A549 (cell line): ENCODE results near the gene ORC4. TPM values are rescaled to one million over a fixed set of nuclear protein-coding genes. Genes with fewer than 3 reads are reported as not detected.

ENCODE experiments used
- ATAC-seq, 2 experiments: fragments of 200-7000 bp in 1 of 2; fragments of >200 bp in 1 of 2; cut with Nextera tagmentation in 1 of 2; cut with Tn5 transposase in 1 of 2; 3 replicates each; pipeline versions ENCODE4 v1.8.0 to v1.9.1; 2018 to 2020; ENCODE audit warnings: mild to moderate bottlenecking in 1 of 2, moderate library complexity in 1 of 2
- CTCF ChIA-PET: fragments of 300-600 bp; sonication (Branson Sonifier 250); formaldehyde crosslinking; extraction: SDS; loops from one replicate; lab custom pipeline; 2021; ENCODE audit warnings: antibody characterized with exemption, inconsistent platforms; lab: Yijun Ruan, JAX
- POLR2A ChIA-PET: fragments of 350-600 bp; formaldehyde crosslinking; extraction: SDS; loops from one replicate; lab custom pipeline; 2021; ENCODE audit warnings: antibody characterized with exemption, inconsistent platforms; lab: Yijun Ruan, JAX
- DNase-seq, 2 experiments: peaks; one replicate each; pipeline versions ENCODE4 v3.0.0 to v3.0.0-alpha.2; 2011 to 2016; ENCODE audit warnings: low read depth in 1 of 2, low spot score in 1 of 2
- FAIRE-seq: peaks from 2 replicates; lab custom pipeline; 2011; peaks lifted over from hg19 to GRCh38; lab: Jason Lieb, UNC
- H3K27ac ChIP-seq, 2 experiments: fragments of >200 bp; sonication (Bioruptor Twin); formaldehyde crosslinking; 3 replicates each; pipeline ENCODE4 v1.5.1; 2016 to 2017
- H3K4me1 ChIP-seq: fragments of >200 bp; sonication (Bioruptor Twin); formaldehyde crosslinking; 3 replicates; pipeline ENCODE4 v1.6.1; 2016
- H3K4me2 ChIP-seq: fragments of >200 bp; sonication (Bioruptor Twin); formaldehyde crosslinking; 3 replicates; pipeline ENCODE4 v1.6.1; 2016
- H3K4me3 ChIP-seq: fragments of >200 bp; sonication (Bioruptor Twin); formaldehyde crosslinking; 3 replicates; pipeline ENCODE4 v1.5.1; 2016
- H3K9me3 ChIP-seq: fragments of >200 bp; sonication (Bioruptor Twin); formaldehyde crosslinking; 3 replicates; pipeline ENCODE4 v1.6.1; 2016
- ATOH8 ChIP-seq: fragments of 250-450 bp; sonication (Bioruptor Pico); IDR thresholded peaks from 2 replicates; pipeline ENCODE4 v1.5.0; 2020; ENCODE audit warnings: low read depth, mild to moderate bottlenecking, moderate library complexity
- BHLHE40 ChIP-seq: IDR thresholded peaks from 2 replicates; pipeline ENCODE4 v1.6.1; 2012; ENCODE audit warnings: low read depth, low read length, inconsistent platforms
- CBX8 ChIP-seq: fragments of 200-600 bp; sonication (generic); IDR thresholded peaks from 2 replicates; pipeline ENCODE4 v1.6.1; 2016
- CEBPB ChIP-seq, 2 experiments: fragments of >200 bp in 1 of 2; sonication (Bioruptor Twin) in 1 of 2; formaldehyde crosslinking in 1 of 2; IDR thresholded peaks; 2 replicates each; pipeline ENCODE4 v1.6.1; 2012 to 2016
- CHD4 ChIP-seq: fragments of 200-600 bp; sonication (generic); IDR thresholded peaks from 2 replicates; pipeline ENCODE4 v1.6.1; 2016; ENCODE audit warnings: antibody characterized with exemption, mild to moderate bottlenecking, borderline replicate concordance
- EHF ChIP-seq: fragments of 250-450 bp; sonication (Bioruptor Pico); IDR thresholded peaks from 2 replicates; pipeline ENCODE4 v1.5.0; 2020; ENCODE audit warnings: mild to moderate bottlenecking
- EP300 ChIP-seq, 2 experiments: fragments of >200 bp; sonication (Bioruptor Twin); formaldehyde crosslinking; IDR thresholded peaks; 2 replicates in 1 of 2; 3 replicates in 1 of 2; pipeline ENCODE4 v1.6.1; 2016 to 2017
- GATA3 ChIP-seq: IDR thresholded peaks from 2 replicates; pipeline ENCODE4 v1.6.1; 2012; ENCODE audit warnings: borderline replicate concordance
- HDAC2 ChIP-seq: fragments of 200-600 bp; sonication (generic); IDR thresholded peaks from 2 replicates; pipeline ENCODE4 v1.6.1; 2016
- HMGXB4 ChIP-seq: fragments of 250-450 bp; sonication (Bioruptor Pico); IDR thresholded peaks from 2 replicates; pipeline ENCODE4 v1.5.0; 2021; ENCODE audit warnings: mild to moderate bottlenecking, moderate library complexity, borderline replicate concordance
- HOXB13 ChIP-seq: fragments of 250-450 bp; sonication (Bioruptor Pico); IDR thresholded peaks from 2 replicates; pipeline ENCODE4 v1.5.0; 2020; ENCODE audit warnings: low read depth, mild to moderate bottlenecking, moderate library complexity
- HOXB5 ChIP-seq: fragments of 250-450 bp; sonication (Bioruptor Pico); IDR thresholded peaks from 2 replicates; pipeline ENCODE4 v1.5.0; 2020; ENCODE audit warnings: mild to moderate bottlenecking, moderate library complexity
- JUNB ChIP-seq: fragments of >200 bp; sonication (Bioruptor Twin); formaldehyde crosslinking; IDR thresholded peaks from 2 replicates; pipeline ENCODE4 v1.6.1; 2016
- KDM5A ChIP-seq: fragments of 200-600 bp; sonication (generic); IDR thresholded peaks from 2 replicates; pipeline ENCODE4 v1.6.1; 2016; ENCODE audit warnings: antibody characterized with exemption, mild to moderate bottlenecking
- MAZ ChIP-seq: fragments of 150-350 bp; IDR thresholded peaks from 2 replicates; pipeline ENCODE4 v1.6.1; 2014; ENCODE audit warnings: antibody characterized with exemption, low read depth, low read length, borderline replicate concordance
- MYC ChIP-seq: IDR thresholded peaks from 2 replicates; pipeline ENCODE4 v1.6.1; 2012; ENCODE audit warnings: mild to moderate bottlenecking, inconsistent platforms, low read length, improper control_type of control experiment, borderline replicate concordance
- NPAS2 ChIP-seq: fragments of 250-450 bp; sonication (Bioruptor Pico); IDR thresholded peaks from 2 replicates; pipeline ENCODE4 v1.8.0; 2022; ENCODE audit warnings: mild to moderate bottlenecking, moderate library complexity, borderline replicate concordance
- NR3C1 ChIP-seq: fragments of >200 bp; sonication (Bioruptor Twin); formaldehyde crosslinking; IDR thresholded peaks from 3 replicates; pipeline ENCODE4 v1.6.1; 2017
- PHF8 ChIP-seq: fragments of 200-600 bp; sonication (generic); IDR thresholded peaks from 2 replicates; pipeline ENCODE4 v1.6.1; 2016; ENCODE audit warnings: low read depth, mild to moderate bottlenecking, antibody characterized with exemption, moderate library complexity, borderline replicate concordance
- POLR2A ChIP-seq: IDR thresholded peaks from 2 replicates; pipeline ENCODE4 v1.6.1; 2012; ENCODE audit warnings: mild to moderate bottlenecking, low read length
- POLR2AphosphoS2 ChIP-seq: conservative IDR thresholded peaks from 2 replicates; pipeline ENCODE4 v1.6.1; 2012; ENCODE audit warnings: low read length, improper control_type of control experiment, inconsistent platforms
- RCOR1 ChIP-seq: fragments of 150-350 bp; IDR thresholded peaks from 2 replicates; pipeline ENCODE4 v1.6.1; 2014; ENCODE audit warnings: antibody characterized with exemption, low read length, low read depth
- RNF2 ChIP-seq: fragments of 200-600 bp; sonication (generic); IDR thresholded peaks from 2 replicates; pipeline ENCODE4 v1.6.1; 2016; ENCODE audit warnings: low read depth, mild to moderate bottlenecking, antibody characterized with exemption, moderate library complexity, borderline replicate concordance
- SMC3 ChIP-seq: fragments of >200 bp; sonication (Bioruptor Twin); formaldehyde crosslinking; IDR thresholded peaks from 3 replicates; pipeline ENCODE4 v1.6.1; 2018; ENCODE audit warnings: inconsistent platforms
- TP53 ChIP-seq: fragments of 250-450 bp; sonication (Bioruptor Pico); IDR thresholded peaks from 2 replicates; pipeline ENCODE4 v1.5.0; 2021; ENCODE audit warnings: mild to moderate bottlenecking, moderate library complexity
- USF2 ChIP-seq: fragments of 450-650 bp; IDR thresholded peaks from 2 replicates; pipeline ENCODE4 v1.6.1; 2014; ENCODE audit warnings: antibody characterized with exemption
- ZC3H11A ChIP-seq: fragments of 450-650 bp; IDR thresholded peaks from 2 replicates; pipeline ENCODE4 v1.6.1; 2014; ENCODE audit warnings: antibody characterized with exemption, mild to moderate bottlenecking
- ZFP36 ChIP-seq: fragments of 450-650 bp; IDR thresholded peaks from 2 replicates; pipeline ENCODE4 v1.6.1; 2014; ENCODE audit warnings: borderline replicate concordance; ENCODE audit not compliant: partially characterized antibody
- ZNF302 ChIP-seq: fragments of 250-450 bp; sonication (Bioruptor Pico); IDR thresholded peaks from 2 replicates; pipeline ENCODE4 v1.9.0; 2021; ENCODE audit warnings: inconsistent platforms, mild to moderate bottlenecking, moderate library complexity
- WGBS: methylation state at CpG from one replicate; pipeline ENCODE4 v1.1.6; 2017; ENCODE audit errors: missing lambda C conversion rate; 5-methylcytosine and 5-hydroxymethylcytosine counted together
- polyA plus RNA-seq, 4 experiments: library from polyadenylated mRNA; depleted of rRNA in 3 of 4; stranded (reverse); fragments of >200 nt; fragmentation: RNase III in 1 of 4; extraction: RNeasy Plus Mini Kit Qiagen cat#74134 plus additional on column Dnase treatment in 1 of 4; gene quantifications; 2 replicates in 3 of 4; 3 replicates in 1 of 4; pipeline ENCODE4 v1.2.3, GENCODE V29; 2011 to 2017
- TF ChIP-seq, protein P1 (sequence below): IDR thresholded peaks from 2 replicates; pipeline ENCODE4 v1.6.1; 2012; ENCODE audit warnings: low read depth, borderline replicate concordance
- TF ChIP-seq, protein P2 (sequence below): IDR thresholded peaks from 2 replicates; pipeline ENCODE4 v1.6.1; 2012
- TF ChIP-seq, protein P3 (sequence below): fragments of 150-350 bp; IDR thresholded peaks from 2 replicates; pipeline ENCODE4 v1.6.1; 2014; ENCODE audit warnings: low read depth, mild to moderate bottlenecking, low read length
- TF ChIP-seq, protein P4 (sequence below): fragments of >200 bp; sonication (Bioruptor Twin); formaldehyde crosslinking; IDR thresholded peaks from 3 replicates; pipeline ENCODE4 v1.6.1; 2016

Gene ORC4
- polyA plus RNA-seq, 2 of the 4 experiments (the other 2 are of a cell fraction) = 38.5 to 99.1 TPM

DNA sequence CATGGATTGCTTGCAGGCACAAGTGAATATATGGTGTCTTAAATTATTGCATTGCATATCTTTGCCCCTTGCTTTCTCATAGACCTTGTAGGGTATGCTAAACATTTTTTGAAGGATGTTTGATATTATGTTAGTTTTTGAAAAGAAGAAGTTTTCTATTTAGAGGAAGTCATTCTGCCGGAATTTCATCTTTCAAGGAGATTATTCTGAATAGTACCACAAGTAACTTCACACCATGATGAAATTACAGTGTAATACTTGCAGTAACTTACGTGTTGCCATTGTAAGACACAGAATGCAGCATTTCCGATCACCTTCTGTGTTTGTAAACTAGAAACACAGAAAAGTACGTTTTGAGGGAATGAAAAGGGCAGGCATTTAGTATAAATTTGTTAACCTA is 103.8 kb downstream of the ORC4 start:
- WGBS = 70% methylated on average over 4 of the region's 4 CpGs
- no peak overlapping the region for H3K4me3 ChIP-seq
- H3K9me3 ChIP-seq = no peaks in the 10 kb centered on the region
- ChIA-PET POLR2A (no interaction called here), CTCF (no interaction called here)
- no peak overlapping the region for H3K4me2 ChIP-seq
- TF ChIP-seq EHF (CRISPR knock-in tag) (no peak), BHLHE40 (no peak), ZC3H11A (no peak), ZFP36 (no peak), KDM5A (no peak), RCOR1 (no peak), USF2 (no peak), RNF2 (no peak), HOXB5 (CRISPR knock-in tag) (no peak), GATA3 (no peak), TP53 (CRISPR knock-in tag) (no peak), JUNB (no peak), CBX8 (no peak), CHD4 (no peak), ZNF302 (CRISPR knock-in tag) (no peak), HMGXB4 (no peak), ATOH8 (no peak), POLR2AphosphoS2 (no peak)
- TF ChIP-seq, protein P1, sequence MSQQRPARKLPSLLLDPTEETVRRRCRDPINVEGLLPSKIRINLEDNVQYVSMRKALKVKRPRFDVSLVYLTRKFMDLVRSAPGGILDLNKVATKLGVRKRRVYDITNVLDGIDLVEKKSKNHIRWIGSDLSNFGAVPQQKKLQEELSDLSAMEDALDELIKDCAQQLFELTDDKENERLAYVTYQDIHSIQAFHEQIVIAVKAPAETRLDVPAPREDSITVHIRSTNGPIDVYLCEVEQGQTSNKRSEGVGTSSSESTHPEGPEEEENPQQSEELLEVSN = no peak
- TF ChIP-seq, protein P2, sequence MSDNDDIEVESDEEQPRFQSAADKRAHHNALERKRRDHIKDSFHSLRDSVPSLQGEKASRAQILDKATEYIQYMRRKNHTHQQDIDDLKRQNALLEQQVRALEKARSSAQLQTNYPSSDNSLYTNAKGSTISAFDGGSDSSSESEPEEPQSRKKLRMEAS = no peak
- no peak for ATAC-seq
- H3K27ac ChIP-seq = no peak overlapping the region
- no peak for FAIRE-seq
- 0 out of 3 replicates have a peak, but pooled peaks cover 4% of the 10 kb centered on the region for H3K4me1 ChIP-seq
- DNase-seq = no peak

DNA sequence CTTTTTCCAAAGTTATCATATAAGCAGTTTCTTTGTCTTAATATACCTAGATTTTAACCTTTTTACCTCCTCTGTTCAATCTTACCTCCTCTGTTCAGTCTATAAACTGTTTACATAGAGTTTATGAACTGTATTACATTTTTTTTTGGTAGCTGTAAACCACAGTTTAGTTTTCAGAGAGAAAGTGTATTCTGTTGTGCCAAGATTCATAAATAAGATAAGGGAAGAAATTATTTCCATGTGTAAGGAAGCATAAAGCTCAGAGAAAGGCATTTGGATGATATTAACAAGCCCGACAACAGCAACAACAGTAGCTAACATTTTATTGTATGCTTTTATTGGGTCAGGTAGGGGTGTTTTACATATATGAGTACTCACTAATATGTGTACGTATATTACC is 104.5 kb downstream of the ORC4 start:
- POLR2A ChIA-PET = no interaction called here
- TF ChIP-seq MYC (no peak), NR3C1 (no peak), USF2 (no peak), HDAC2 (no peak), EP300 (IDR thresholded peaks at IDR 0.05) (no peak), PHF8 (no peak), POLR2A (no peak), NPAS2 (CRISPR knock-in tag) (no peak), CEBPB (IDR thresholded peaks at IDR 0.05) (no peak), SMC3 (no peak), KDM5A (no peak), MAZ (no peak), ZNF302 (CRISPR knock-in tag) (no peak), HOXB13 (CRISPR knock-in tag) (no peak)
- TF ChIP-seq, protein P3, sequence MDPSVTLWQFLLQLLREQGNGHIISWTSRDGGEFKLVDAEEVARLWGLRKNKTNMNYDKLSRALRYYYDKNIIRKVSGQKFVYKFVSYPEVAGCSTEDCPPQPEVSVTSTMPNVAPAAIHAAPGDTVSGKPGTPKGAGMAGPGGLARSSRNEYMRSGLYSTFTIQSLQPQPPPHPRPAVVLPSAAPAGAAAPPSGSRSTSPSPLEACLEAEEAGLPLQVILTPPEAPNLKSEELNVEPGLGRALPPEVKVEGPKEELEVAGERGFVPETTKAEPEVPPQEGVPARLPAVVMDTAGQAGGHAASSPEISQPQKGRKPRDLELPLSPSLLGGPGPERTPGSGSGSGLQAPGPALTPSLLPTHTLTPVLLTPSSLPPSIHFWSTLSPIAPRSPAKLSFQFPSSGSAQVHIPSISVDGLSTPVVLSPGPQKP = no peak
- TF ChIP-seq, protein P4, sequence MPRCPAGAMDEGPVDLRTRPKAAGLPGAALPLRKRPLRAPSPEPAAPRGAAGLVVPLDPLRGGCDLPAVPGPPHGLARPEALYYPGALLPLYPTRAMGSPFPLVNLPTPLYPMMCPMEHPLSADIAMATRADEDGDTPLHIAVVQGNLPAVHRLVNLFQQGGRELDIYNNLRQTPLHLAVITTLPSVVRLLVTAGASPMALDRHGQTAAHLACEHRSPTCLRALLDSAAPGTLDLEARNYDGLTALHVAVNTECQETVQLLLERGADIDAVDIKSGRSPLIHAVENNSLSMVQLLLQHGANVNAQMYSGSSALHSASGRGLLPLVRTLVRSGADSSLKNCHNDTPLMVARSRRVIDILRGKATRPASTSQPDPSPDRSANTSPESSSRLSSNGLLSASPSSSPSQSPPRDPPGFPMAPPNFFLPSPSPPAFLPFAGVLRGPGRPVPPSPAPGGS = no peak
- no peak for DNase-seq
- no peak for ATAC-seq
- WGBS = 96% methylated on average over 2 of the region's 2 CpGs
- CTCF ChIA-PET = no interaction called here
- Histone ChIP-seq H3K9me3 (no peaks in the 10 kb centered on the region), H3K4me2 (no peak overlapping the region), H3K4me1 (0 out of 3 replicates have a peak, but pooled peaks cover 4% of the 10 kb centered on the region), H3K4me3 (no peak overlapping the region), H3K27ac (no peak overlapping the region)
- FAIRE-seq = no peak
